GM12864 (cell line): ENCODE measurements around the gene CDH13.

Source experiments
- DNase-seq: peaks from one replicate; pipeline ENCODE4 v3.0.0-alpha.2; 2011; ENCODE audit warnings: low read depth
- H3K4me3 ChIP-seq: 2 replicates; pipeline ENCODE4 v1.5.1; 2011; ENCODE audit warnings: mild to moderate bottlenecking, low read depth, low read length, control low read depth
- TF ChIP-seq, protein P1 (sequence below): IDR thresholded peaks from 2 replicates; pipeline ENCODE4 v1.5.1; 2011; ENCODE audit warnings: low read depth, mild to moderate bottlenecking, moderate library complexity, low read length, control low read depth, inconsistent platforms; ENCODE audit errors: missing control alignments

The CDH13 gene

DNA sequence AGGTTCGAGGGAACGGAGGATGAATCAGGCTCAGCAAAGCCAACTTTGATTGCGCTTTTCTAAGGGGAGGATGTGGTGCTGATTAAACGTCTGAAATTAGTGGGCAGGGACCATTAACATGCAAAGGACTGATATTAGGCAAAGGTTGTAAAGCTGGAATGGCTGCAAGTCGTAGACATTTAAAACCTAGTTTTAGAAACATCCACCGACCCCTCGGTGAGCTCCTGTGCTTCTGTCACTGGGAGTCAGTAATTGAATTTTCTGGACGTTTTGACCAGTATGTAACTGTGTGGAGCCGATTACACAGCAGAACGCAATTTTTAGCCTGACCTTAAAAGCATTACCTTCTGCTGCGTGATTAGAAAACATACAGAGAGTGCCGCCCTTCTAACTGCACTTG lies 960.4 kb downstream of the CDH13 start:
- DNase-seq: no peak
- no peak overlapping the region for H3K4me3 ChIP-seq
- TF ChIP-seq, protein P1, sequence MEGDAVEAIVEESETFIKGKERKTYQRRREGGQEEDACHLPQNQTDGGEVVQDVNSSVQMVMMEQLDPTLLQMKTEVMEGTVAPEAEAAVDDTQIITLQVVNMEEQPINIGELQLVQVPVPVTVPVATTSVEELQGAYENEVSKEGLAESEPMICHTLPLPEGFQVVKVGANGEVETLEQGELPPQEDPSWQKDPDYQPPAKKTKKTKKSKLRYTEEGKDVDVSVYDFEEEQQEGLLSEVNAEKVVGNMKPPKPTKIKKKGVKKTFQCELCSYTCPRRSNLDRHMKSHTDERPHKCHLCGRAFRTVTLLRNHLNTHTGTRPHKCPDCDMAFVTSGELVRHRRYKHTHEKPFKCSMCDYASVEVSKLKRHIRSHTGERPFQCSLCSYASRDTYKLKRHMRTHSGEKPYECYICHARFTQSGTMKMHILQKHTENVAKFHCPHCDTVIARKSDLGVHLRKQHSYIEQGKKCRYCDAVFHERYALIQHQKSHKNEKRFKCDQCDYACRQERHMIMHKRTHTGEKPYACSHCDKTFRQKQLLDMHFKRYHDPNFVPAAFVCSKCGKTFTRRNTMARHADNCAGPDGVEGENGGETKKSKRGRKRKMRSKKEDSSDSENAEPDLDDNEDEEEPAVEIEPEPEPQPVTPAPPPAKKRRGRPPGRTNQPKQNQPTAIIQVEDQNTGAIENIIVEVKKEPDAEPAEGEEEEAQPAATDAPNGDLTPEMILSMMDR: no peak

DNA sequence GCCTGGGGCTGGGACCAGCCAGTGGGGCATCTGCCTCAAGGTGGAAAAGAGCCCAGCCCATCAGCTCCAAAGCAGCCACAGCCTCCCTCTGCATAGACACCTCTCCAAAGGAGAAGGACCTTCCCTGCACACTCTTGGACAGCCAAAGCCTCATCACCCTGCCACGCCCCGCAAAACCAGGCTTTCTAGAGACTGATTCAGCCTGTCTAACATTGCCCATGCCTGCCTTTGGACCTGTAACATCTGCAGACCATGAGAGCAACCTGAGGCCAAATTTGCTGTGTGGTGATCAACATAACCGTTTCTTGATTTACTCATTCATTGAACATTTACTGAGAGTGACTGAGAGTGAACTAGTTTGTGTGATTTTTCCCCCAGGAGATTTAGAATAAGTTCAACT lies 961.3 kb downstream of the CDH13 start:
- TF ChIP-seq, protein P1: no peak
- DNase-seq: no peak
- no peak overlapping the region for H3K4me3 ChIP-seq

DNA sequence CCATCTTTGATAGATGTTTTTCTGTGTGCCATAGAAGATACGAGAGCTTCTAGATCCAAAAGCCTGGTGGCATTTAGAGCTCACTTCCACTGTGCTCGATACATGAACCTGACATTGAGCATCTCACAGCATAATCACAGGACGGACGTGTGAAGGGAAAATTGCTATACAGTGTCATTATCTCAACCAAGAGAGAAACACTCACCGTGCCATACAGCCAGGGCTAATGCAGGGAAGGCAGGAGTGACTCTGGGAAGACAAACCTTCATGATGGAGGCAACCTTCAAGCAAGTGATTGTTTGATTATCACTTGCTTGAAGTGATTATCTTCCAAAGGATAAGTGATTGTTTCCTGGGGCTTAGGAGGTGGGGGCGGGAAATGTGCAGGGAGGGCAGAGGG lies 962.8 kb downstream of the CDH13 start:
- no peak overlapping the region for H3K4me3 ChIP-seq
- TF ChIP-seq, protein P1: no peak
- DNase-seq: no peak

DNA sequence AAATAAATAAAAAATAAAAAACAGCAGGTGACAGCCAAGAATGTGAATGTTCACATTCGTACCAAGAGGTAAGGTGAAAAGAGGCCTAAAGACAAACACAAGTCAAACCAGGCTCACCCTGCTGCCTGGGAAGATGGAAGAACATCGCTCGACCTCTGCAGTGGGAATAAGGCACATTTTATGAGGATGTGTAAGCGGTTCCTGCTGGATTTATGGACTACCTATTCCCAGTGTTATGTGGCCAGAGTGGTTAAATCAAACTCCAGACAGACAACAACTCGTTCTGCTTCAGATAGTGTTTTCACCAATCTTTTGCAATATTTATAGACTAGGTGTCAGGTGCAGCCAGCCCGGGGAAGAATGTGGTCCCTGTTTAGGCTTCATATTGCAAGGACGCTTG lies 966.0 kb downstream of the CDH13 start:
- DNase-seq: no peak
- H3K4me3 ChIP-seq: no peak overlapping the region
- TF ChIP-seq, protein P1: no peak

DNA sequence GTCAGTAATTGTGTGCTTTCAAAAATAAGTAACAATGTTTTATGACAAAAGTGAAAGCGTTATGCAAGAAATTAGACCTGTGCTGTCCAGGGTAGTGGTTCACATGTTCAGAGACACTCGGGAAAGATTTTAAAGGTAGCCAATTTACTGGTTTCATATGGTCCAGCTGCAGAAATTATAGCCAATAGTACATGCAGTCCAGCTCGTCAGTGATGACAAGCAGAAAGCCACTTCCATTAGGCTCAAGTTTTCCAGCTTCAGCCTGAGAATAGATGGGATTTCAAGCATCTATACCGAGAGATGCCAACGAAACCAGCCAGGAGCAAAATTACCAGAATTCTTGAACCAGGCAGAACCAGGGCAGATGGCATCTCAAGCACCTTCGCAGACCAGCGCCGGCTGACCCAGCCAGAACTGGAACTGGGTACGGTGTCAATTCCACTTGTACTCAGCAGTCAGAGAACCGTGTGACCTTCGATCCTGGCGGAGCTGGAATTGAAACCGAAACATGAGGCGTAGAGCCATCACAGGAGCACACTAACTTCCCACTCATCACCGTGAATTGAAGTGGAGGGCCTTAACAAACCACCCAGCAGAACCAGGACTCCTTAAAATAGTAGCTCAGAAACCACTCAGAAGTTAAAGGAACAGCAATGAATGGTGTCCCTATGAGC lies 973.2 kb downstream of the CDH13 start:
- no peak overlapping the region for H3K4me3 ChIP-seq
- no peak for DNase-seq
- TF ChIP-seq, protein P1: no peak

DNA sequence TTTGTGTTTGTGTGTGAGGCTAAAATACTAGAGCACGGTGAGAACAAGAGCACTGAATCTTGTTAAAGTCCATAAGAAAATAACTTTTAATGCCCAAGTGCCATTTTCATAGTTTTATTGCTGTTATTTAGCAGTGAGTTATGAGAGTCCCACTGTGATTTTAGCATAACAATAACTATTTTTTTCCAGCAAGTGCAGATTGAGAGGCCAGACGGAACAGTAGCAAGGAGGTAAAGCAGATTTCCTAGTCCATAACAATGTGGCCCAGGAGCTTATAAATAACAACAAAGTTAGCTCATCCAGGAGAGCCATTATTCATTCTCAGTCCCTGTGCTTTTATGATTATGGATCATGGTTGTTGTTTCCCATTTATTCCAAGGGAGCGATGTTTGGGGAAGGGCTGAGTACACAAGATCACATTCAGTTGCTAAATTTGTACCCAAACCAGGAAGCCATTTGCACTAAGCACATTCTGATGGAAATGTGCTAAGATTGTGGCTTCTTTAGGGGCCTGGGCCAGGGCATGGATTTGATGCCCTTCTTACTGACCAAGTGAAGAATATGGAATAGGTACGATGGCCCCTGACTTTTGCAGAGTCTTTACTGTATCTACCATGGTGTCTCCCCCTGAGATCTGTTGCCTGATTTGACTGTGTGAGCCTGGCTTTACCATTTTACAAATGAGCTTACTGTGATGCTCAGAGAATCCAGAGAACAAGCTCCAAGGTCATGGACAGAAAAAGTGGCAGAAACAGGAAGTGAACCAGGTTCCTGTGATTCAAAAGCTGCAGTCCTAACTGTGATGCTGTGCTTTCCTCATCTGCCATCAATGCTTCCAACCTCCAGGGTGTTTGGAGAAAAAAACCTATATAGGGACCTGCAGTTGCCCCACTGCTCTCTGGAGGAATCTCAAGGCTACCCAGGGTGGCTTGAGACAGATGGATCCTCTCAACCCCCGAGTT lies 976.3 kb downstream of the CDH13 start:
- TF ChIP-seq, protein P1: no peak
- no peak for DNase-seq
- no peak overlapping the region for H3K4me3 ChIP-seq
